Sigmoid colon (tissue), 7 donors: ENCODE results near the gene IKZF2. TPM values are rescaled to one million over a fixed set of nuclear protein-coding genes. Genes with fewer than 3 reads are reported as not detected.

Source experiments
- DNase-seq: peaks from one replicate; pipeline ENCODE4 v3.0.0-alpha.2; 2019
- H3K27ac ChIP-seq, 4 donors: fragments of 200-600 bp; sonication (generic); one replicate each; pipeline ENCODE4 v1.5.1; 2016 to 2019; ENCODE audit warnings: mild to moderate bottlenecking in 1 of 4
- H3K27me3 ChIP-seq, 3 donors: fragments of 200-600 bp; sonication (generic); one replicate each; pipeline ENCODE4 v1.5.1; 2019; ENCODE audit warnings: mild to moderate bottlenecking in 1 of 3
- H3K36me3 ChIP-seq, 4 donors: fragments of 200-600 bp; sonication (generic); one replicate each; pipeline ENCODE4 v1.5.1; 2016 to 2019
- H3K4me1 ChIP-seq, 4 donors: fragments of 200-600 bp; sonication (generic); one replicate each; pipeline ENCODE4 v1.5.1; 2017 to 2019
- H3K4me3 ChIP-seq, 4 donors: fragments of 200-600 bp; sonication (generic); one replicate each; pipeline ENCODE4 v1.5.1; 2017 to 2019; ENCODE audit warnings: mild to moderate bottlenecking in 2 of 4, moderate library complexity in 1 of 4
- H3K9me3 ChIP-seq, 4 donors: fragments of 200-600 bp in 3 of 4; sonication (generic) in 3 of 4; one replicate each; pipeline versions ENCODE4 v1.5.1 to v1.6.1; 2013 to 2019
- EP300 ChIP-seq, 4 donors: sonication (generic); formaldehyde crosslinking; IDR thresholded peaks; one replicate each; pipeline ENCODE4 v1.6.1; 2017; ENCODE audit warnings: antibody characterized with exemption in 4 of 4
- POLR2A ChIP-seq, 2 donors: fragments of 450-650 bp; IDR thresholded peaks; one replicate each; pipeline ENCODE4 v1.6.1; 2016; ENCODE audit warnings: antibody characterized with exemption in 2 of 2, mild to moderate bottlenecking in 2 of 2, moderate library complexity in 2 of 2
- POLR2AphosphoS5 ChIP-seq, 4 donors: sonication (generic); formaldehyde crosslinking; IDR thresholded peaks; one replicate each; pipeline ENCODE4 v1.6.1; 2017; ENCODE audit warnings: antibody characterized with exemption in 4 of 4
- WGBS, 2 donors: extraction: QIAGEN DNeasy Blood & Tissue Kit; methylation state at CpG; one replicate each; pipeline ENCODE4 v1.1.7; 2013; 5-methylcytosine and 5-hydroxymethylcytosine counted together
- intact Hi-C: fragments of 100-400 bp; cut with DNase I; formaldehyde crosslinking; loops from one replicate; pipeline ENCODE4 v1.15.1; 2023
- polyA plus RNA-seq, 3 donors: library from polyadenylated mRNA; stranded (reverse); fragments of 200-250 nt; gene quantifications; one replicate each; pipeline ENCODE4 v1.2.3, GENCODE V29; 2013
- total RNA-seq, 4 donors: library from RNA; depleted of rRNA; stranded (reverse); fragments of >200 nt; gene quantifications; one replicate each; pipeline ENCODE4 v1.1.0, GENCODE V29; 2016
- TF ChIP-seq, protein P1 (sequence below), 4 experiments: fragments of 450-650 bp in 3 of 4; fragments of 200-600 bp in 1 of 4; IDR thresholded peaks; one replicate each; pipeline ENCODE4 v1.5.1; 2016 to 2019; ENCODE audit warnings: antibody characterized with exemption in 4 of 4, mild to moderate bottlenecking in 3 of 4, moderate library complexity in 2 of 4
- donor health status: healthy with polysubstance abuse.
- donor health status: Bipolar disorder and iron deficiency.
- donor health status: healthy.

IKZF2 gene
- total and polyA plus RNA-seq, 7 donors: under 0.01 to 14.9 (median 5.5) TPM

DNA sequence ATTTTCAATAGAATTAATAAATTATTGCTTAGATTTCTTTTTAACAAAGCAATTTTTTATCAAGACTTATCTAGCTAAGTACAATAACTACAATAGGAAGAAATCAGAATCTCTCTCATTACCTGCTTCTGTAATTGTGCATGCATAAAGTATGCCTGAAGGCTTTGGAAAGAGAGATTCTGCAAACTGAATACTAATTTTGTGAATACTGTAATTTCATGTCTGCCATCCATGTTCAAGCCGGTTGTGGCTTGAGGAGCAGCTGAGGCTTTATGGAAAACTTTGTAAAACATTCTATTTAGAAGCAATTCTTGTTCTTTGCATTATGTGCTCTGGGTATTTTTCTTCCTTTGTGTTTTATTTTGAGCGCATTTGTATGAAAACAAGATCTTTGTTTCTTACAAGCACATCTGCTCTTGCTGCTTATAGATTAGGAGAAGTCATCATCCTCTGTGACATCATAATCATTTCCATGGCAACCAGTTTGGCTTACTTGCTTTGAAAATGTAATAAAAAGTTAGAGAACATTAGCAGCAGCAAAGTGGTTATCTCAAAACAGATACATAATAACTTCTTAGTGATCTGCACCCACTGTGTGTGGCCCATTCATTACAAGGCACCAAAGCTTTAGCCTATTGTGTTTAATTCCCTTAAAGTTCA, 16.0 kb upstream of the IKZF2 start:
- Histone ChIP-seq H3K4me1 (peaks cover 0 to 4% (median 0%) of the 10 kb centered on the region in 4 donors), H3K4me3 (no peak overlapping the region), H3K9me3 (no peaks in the 10 kb centered on the region), H3K27ac (no peak overlapping the region), H3K36me3 (no peaks in the 10 kb centered on the region), H3K27me3 (no peaks in the 10 kb centered on the region)
- intact Hi-C loops: no loop called here
- no peak for TF ChIP-seq EP300 (IDR thresholded peaks at IDR 0.05)
- no peak for TF ChIP-seq POLR2AphosphoS5 (IDR thresholded peaks at IDR 0.05)
- no peak for DNase-seq
- 85 to 89% methylated on average over 2 of the region's 2 CpGs for WGBS, 2 donors

DNA sequence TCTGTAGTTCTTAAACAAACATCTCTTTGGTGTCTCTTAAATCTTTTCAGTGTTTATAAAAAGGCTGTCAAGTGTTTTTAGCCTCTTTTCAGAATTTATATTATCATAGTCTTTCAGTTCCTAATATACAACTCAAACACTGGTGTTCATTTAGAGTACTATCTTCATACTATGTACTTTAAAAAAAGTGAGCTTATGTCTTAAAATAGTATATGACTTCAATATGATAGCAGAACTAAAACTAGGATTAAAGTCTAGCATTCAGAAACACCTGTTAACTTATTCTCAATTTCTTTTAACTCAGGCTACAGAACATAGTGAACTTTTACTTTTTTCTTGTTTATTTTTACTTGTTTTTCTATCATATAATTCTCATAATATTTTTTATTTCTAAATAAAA, 14.7 kb upstream of the IKZF2 start:
- H3K4me1 ChIP-seq: peaks cover 0 to 8% (median 0%) of the 10 kb centered on the region in 4 donors
- intact Hi-C loops: no loop called here
- no peak for DNase-seq
- no peak overlapping the region for H3K27ac ChIP-seq
- H3K4me3 ChIP-seq: no peak overlapping the region
- no peaks in the 10 kb centered on the region for H3K27me3 ChIP-seq
- TF ChIP-seq EP300 (IDR thresholded peaks at IDR 0.05): no peak
- TF ChIP-seq, protein P1, sequence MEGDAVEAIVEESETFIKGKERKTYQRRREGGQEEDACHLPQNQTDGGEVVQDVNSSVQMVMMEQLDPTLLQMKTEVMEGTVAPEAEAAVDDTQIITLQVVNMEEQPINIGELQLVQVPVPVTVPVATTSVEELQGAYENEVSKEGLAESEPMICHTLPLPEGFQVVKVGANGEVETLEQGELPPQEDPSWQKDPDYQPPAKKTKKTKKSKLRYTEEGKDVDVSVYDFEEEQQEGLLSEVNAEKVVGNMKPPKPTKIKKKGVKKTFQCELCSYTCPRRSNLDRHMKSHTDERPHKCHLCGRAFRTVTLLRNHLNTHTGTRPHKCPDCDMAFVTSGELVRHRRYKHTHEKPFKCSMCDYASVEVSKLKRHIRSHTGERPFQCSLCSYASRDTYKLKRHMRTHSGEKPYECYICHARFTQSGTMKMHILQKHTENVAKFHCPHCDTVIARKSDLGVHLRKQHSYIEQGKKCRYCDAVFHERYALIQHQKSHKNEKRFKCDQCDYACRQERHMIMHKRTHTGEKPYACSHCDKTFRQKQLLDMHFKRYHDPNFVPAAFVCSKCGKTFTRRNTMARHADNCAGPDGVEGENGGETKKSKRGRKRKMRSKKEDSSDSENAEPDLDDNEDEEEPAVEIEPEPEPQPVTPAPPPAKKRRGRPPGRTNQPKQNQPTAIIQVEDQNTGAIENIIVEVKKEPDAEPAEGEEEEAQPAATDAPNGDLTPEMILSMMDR (IDR thresholded peaks at IDR 0.05): no peak
- TF ChIP-seq POLR2A (IDR thresholded peaks at IDR 0.05): no peak
- TF ChIP-seq POLR2AphosphoS5 (IDR thresholded peaks at IDR 0.05): no peak
- no peaks in the 10 kb centered on the region for H3K9me3 ChIP-seq
- H3K36me3 ChIP-seq: no peaks in the 10 kb centered on the region

DNA sequence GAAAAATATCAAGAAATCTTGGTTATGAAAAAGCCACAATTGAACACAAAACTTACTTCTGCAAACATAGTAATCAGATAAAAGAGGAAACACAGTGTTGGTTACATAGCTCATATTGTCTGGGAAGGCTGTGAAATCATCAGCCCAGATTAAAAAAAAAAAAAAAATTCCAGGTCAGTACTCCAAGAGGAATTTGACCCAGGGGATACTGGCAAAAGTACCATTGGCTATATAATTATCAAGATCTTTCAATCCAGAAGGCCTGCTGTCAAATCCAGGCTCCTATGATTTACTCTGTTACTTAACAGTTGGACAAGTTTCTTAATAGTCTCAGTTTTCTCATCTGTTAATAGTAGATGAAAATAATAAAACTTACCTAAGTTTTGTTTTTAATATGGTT, 12.9 kb upstream of the IKZF2 start:
- no peaks in the 10 kb centered on the region for H3K9me3 ChIP-seq
- H3K27me3 ChIP-seq: no peaks in the 10 kb centered on the region
- intact Hi-C loops: no loop called here
- DNase-seq: no peak
- peaks cover 0 to 8% (median 0%) of the 10 kb centered on the region in 4 donors for H3K4me1 ChIP-seq
- no peak overlapping the region for H3K27ac ChIP-seq
- H3K36me3 ChIP-seq: no peaks in the 10 kb centered on the region
- TF ChIP-seq, protein P1 (IDR thresholded peaks at IDR 0.05): no peak
- TF ChIP-seq POLR2A (IDR thresholded peaks at IDR 0.05) (no peak), POLR2AphosphoS5 (IDR thresholded peaks at IDR 0.05) (no peak), EP300 (IDR thresholded peaks at IDR 0.05) (no peak)
- H3K4me3 ChIP-seq: no peak overlapping the region

DNA sequence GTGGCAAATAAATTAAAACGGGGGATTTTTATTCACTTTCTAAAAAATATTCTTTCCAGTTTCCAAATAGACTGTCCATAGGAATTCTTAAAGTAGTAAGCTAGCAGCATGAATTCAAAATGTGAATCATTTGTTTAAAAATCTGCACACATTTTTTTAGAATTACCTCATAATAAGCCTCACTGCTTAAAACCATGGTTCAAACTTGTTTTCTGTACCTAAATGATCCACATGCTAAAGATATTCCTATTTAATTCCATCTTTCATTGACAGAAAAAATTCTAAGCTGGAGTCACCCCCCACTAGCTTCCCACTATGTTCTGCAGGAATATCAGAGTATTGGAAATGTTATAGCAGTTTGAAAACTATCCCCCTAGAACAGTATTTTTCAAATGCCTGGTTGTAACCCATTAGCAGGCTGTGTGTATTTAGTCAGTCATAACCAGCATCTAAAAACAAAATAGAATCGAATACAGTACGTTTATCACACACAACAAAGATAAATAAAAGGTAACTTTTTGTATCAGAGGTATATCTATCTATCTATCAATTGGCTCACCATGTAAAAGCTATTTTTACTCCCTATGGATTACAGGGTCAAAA, 11.2 kb upstream of the IKZF2 start:
- Histone ChIP-seq H3K4me1 (peaks cover 0 to 8% (median 0%) of the 10 kb centered on the region in 4 donors), H3K4me3 (no peak overlapping the region), H3K27ac (no peak overlapping the region), H3K9me3 (no peaks in the 10 kb centered on the region), H3K36me3 (no peaks in the 10 kb centered on the region), H3K27me3 (no peaks in the 10 kb centered on the region)
- intact Hi-C loops: no loop called here
- 84 to 85% methylated on average over 3 of the region's 3 CpGs for WGBS, 2 donors
- DNase-seq: no peak
- TF ChIP-seq POLR2A (IDR thresholded peaks at IDR 0.05) (no peak), POLR2AphosphoS5 (IDR thresholded peaks at IDR 0.05) (no peak), EP300 (IDR thresholded peaks at IDR 0.05) (no peak)
- TF ChIP-seq, protein P1 (IDR thresholded peaks at IDR 0.05): no peak

DNA sequence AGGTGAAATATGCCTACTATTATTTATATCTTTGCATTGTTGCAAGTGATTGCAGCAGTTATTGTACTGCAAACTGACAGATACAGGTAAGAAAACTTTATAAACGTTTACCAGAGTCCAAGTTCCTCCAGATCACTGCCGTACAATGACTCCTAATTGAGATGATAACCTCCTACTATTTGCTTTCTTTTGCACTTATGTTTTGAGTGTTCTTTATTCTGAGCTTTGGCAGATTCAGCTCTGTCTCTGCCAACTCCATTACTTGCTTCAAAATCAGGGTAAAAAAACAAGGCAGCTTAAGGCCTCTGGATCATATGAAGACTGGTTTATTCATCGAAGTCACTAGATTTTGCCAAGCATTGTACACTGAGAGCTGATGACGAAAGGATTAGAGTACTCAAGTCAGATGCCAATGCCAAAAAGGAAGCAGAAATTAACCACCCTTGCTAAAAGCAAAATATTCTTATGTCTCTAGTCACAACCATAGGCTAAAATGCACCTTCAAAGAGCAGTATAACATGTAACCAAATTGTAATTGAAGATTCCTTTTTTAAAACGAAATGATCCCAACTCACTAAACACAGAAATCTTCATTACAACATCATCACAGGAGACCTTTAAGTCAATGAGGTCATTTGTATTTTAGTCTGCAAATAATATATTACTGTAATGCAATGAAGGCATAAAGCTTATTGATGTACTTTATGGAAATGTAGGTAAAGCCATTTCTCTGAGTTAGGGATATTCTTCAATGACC, 10.5 kb upstream of the IKZF2 start:
- 59 to 66% methylated on average over 5 of the region's 5 CpGs for WGBS, 2 donors
- Histone ChIP-seq H3K4me1 (peaks cover 0 to 8% (median 0%) of the 10 kb centered on the region in 4 donors), H3K36me3 (no peaks in the 10 kb centered on the region), H3K9me3 (no peaks in the 10 kb centered on the region), H3K4me3 (no peak overlapping the region), H3K27me3 (no peaks in the 10 kb centered on the region), H3K27ac (no peak overlapping the region)
- intact Hi-C loops: no loop called here
- DNase-seq: no peak
- no peak for TF ChIP-seq POLR2AphosphoS5 (IDR thresholded peaks at IDR 0.05)
- TF ChIP-seq POLR2A (IDR thresholded peaks at IDR 0.05): no peak
- no peak for TF ChIP-seq EP300 (IDR thresholded peaks at IDR 0.05)
- TF ChIP-seq, protein P1 (IDR thresholded peaks at IDR 0.05): no peak
